Activated CD4-positive, alpha-beta T cell treated with anti-CD3 and anti-CD28 coated beads, Interleukin-2, amount 10 ng/mL, durations not matched to agents 7 days and 5 days (primary cell): Measurements from ENCODE around the gene XRCC1. TPM values are rescaled to one million over a fixed set of nuclear protein-coding genes. Genes with fewer than 3 reads are reported as not detected.

Source experiments
- CTCF ChIA-PET: fragments of 350-600 bp; sonication (Branson Sonifier 250); formaldehyde crosslinking; loops from one replicate; lab custom pipeline; 2021; ENCODE audit warnings: antibody characterized with exemption; lab: Charles Lee
- POLR2A ChIA-PET: fragments of 350-600 bp; sonication (Branson Sonifier 250); formaldehyde crosslinking; loops from one replicate; lab custom pipeline; 2021; ENCODE audit warnings: antibody characterized with exemption; lab: Charles Lee
- DNase-seq: peaks from one replicate; pipeline ENCODE4 v3.0.0-alpha.2; 2020
- H3K27ac Mint-ChIP-seq: one replicate; pipeline ENCODE4 v1.8.0; 2021; ENCODE audit warnings: mild to moderate bottlenecking, moderate library complexity, mixed read lengths
- H3K27me3 Mint-ChIP-seq: one replicate; pipeline ENCODE4 v1.8.0; 2021; ENCODE audit warnings: mixed read lengths
- H3K36me3 Mint-ChIP-seq: one replicate; pipeline ENCODE4 v1.8.0; 2021; ENCODE audit warnings: low read depth, mixed read lengths
- H3K4me1 Mint-ChIP-seq: one replicate; pipeline ENCODE4 v1.8.0; 2021; ENCODE audit warnings: mixed read lengths
- H3K4me3 Mint-ChIP-seq: one replicate; pipeline ENCODE4 v1.8.0; 2021; ENCODE audit warnings: mild to moderate bottlenecking, moderate library complexity, mixed read lengths
- H3K9me3 Mint-ChIP-seq: one replicate; pipeline ENCODE4 v1.8.0; 2021; ENCODE audit warnings: mixed read lengths
- total RNA-seq, 2 experiments: library from RNA; stranded (reverse); gene quantifications; one replicate each; pipeline ENCODE4 v1.2.3, GENCODE V29; 2021

XRCC1 gene
- total RNA-seq, 2 experiments from 2014 or later, result 41.2 to 42.6 TPM

DNA sequence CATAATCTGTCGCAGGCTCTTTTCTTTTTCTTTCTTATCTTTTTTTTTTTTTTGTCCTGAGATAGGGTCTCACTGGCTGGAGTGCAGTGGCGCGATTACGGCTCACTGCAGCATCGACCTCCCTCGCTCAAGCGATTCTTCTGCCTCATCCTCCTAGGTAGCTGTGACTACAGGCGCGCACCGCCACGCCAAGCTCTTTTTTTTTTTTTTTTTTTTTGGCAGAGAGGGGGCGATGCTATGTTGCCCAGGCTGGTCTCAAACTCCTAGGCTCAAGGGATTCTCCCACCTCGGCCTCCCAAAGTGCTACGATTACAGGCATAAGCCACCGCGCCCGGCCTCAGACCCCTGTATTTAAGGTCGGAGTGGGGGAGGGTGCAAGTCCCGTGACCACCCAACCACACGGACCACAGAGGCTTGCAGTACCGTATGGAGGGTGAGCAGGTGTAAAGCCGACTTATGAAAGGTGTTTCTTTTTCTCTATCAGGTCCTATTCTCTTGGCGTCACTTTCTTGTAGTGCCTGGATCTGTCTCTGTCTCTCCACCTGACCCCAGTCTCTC is 72.8 kb downstream of the XRCC1 start:
- DNase-seq, result no peak
- POLR2A ChIA-PET, result no interaction called here
- peaks cover 15% of the 10 kb centered on the region for H3K36me3 Mint-ChIP-seq
- peaks cover 33% of the 10 kb centered on the region for H3K4me1 Mint-ChIP-seq
- H3K27ac Mint-ChIP-seq, result peak overlapping the region; percentile 3
- H3K4me3 Mint-ChIP-seq, result peak overlapping the region; percentile 83
- no peaks in the 10 kb centered on the region for H3K9me3 Mint-ChIP-seq
- no peaks in the 10 kb centered on the region for H3K27me3 Mint-ChIP-seq
- CTCF ChIA-PET, result interaction anchor here (1.1 kb wide), 1 partner anchor 39 kb away, joined by 5 read pairs; no protein-coding TSS in a partner anchor

- Mint-ChIP-seq H3K9me3 (no peaks in the 10 kb centered on the region), H3K4me3 (no peak overlapping the region), H3K27ac (no peak overlapping the region), H3K27me3 (no peaks in the 10 kb centered on the region), H3K4me1 (peaks cover 33% of the 10 kb centered on the region), H3K36me3 (peaks cover 15% of the 10 kb centered on the region)
- CTCF ChIA-PET, result interaction anchor here (1.4 kb wide), 1 partner anchor 53 kb away, joined by 3 read pairs; no protein-coding TSS in a partner anchor
- no peak for DNase-seq
- POLR2A ChIA-PET, result no interaction called here
Observed at GRCh38 chr19:43501661-43502418, 73.5 kb downstream of the XRCC1 start.

- ChIA-PET POLR2A (no interaction called here), CTCF (interaction anchor here (0.7 kb wide), 1 partner anchor 10 kb away, joined by 4 read pairs; no protein-coding TSS in a partner anchor)
- no peaks in the 10 kb centered on the region for H3K9me3 Mint-ChIP-seq
- no peak overlapping the region for H3K4me3 Mint-ChIP-seq
- no peak overlapping the region for H3K27ac Mint-ChIP-seq
- no peaks in the 10 kb centered on the region for H3K27me3 Mint-ChIP-seq
- peaks cover 18% of the 10 kb centered on the region for H3K4me1 Mint-ChIP-seq
- no peak for DNase-seq
- H3K36me3 Mint-ChIP-seq, result peaks cover 15% of the 10 kb centered on the region
Observed at GRCh38 chr19:43499042-43499441, 76.3 kb downstream of the XRCC1 start.

DNA sequence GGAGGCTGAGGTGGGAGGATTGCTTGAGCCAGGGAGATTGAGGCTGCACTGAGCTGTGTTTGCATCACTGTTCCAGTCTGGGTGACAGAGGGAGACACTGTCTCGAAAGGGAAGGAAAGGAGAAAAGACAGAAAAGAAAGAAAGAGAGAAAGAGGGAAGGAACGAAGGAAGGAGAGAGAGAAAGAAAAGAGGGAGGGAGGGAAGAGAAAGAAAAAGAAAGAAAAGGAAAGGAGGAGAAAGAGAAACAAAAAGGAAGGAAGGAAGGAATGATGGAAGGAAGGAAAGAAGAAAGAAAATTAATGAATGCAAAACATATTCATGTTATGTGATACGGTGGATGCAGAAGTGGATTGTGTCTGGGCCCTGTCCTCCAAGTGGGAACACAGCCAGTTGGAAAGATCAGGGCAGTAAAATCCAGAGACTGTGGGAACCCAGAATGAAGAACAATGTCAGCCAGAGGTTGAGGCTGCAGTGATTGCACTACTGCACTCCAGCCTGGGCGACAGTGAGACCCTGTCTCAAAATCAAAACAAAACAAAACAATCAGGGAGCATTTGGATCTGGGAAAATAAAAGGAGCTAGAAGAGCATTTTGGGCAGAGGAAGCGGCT is 77.0 kb downstream of the XRCC1 start:
- Mint-ChIP-seq H3K9me3 (no peaks in the 10 kb centered on the region), H3K4me3 (no peak overlapping the region), H3K4me1 (peaks cover 13% of the 10 kb centered on the region), H3K27me3 (no peaks in the 10 kb centered on the region), H3K36me3 (peaks cover 15% of the 10 kb centered on the region), H3K27ac (no peak overlapping the region)
- no peak for DNase-seq
- ChIA-PET CTCF (interaction anchor here (0.7 to 1.0 kb wide), 2 partner anchors 9 to 466 kb away, joined by 4 read pairs; no protein-coding TSS in a partner anchor), POLR2A (no interaction called here)

GRCh38 chr19:43496960-43497359 is 78.4 kb downstream of the XRCC1 start:
- ChIA-PET CTCF (interaction anchor here (1.0 kb wide), 1 partner anchor 465 kb away, joined by 4 read pairs; no protein-coding TSS in a partner anchor), POLR2A (no interaction called here)
- no peak for DNase-seq
- Mint-ChIP-seq H3K36me3 (peaks cover 7% of the 10 kb centered on the region), H3K27me3 (no peaks in the 10 kb centered on the region), H3K27ac (no peak overlapping the region), H3K4me1 (peaks cover 2% of the 10 kb centered on the region), H3K4me3 (no peak overlapping the region), H3K9me3 (no peaks in the 10 kb centered on the region)

DNA sequence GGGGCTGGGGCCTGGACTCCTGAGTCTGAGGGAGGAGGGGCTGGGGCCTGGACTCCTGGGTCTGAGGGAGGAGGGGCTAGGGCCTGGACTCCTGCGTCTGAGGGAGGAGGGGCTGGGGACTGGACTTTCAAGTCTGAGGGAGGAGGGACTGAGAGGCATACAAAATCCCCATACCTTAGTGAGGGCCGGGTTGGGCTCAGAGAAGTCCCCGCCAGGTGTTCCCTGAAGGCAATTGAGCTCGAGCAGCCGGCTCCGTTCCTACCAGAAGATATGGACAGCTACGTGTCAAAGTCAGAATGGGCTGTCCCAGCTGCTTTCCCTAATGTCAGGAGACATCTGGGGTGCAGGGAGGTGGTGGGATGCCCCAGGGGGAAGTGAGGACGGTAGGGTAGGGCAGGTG is 80.2 kb downstream of the XRCC1 start:
- no peaks in the 10 kb centered on the region for H3K27me3 Mint-ChIP-seq
- POLR2A ChIA-PET, result no interaction called here
- no peak overlapping the region for H3K4me3 Mint-ChIP-seq
- H3K36me3 Mint-ChIP-seq, result peaks cover 5% of the 10 kb centered on the region
- no peak for DNase-seq
- no peaks in the 10 kb centered on the region for H3K9me3 Mint-ChIP-seq
- CTCF ChIA-PET, result interaction anchor here (1.0 to 1.2 kb wide), 2 partner anchors 9 to 11 kb away, joined by 3 read pairs; partner anchors contain the start of gene PHLDB3
- no peak overlapping the region for H3K27ac Mint-ChIP-seq
- no peaks in the 10 kb centered on the region for H3K4me1 Mint-ChIP-seq

Other genes with a start within 250 kb of the XRCC1 start
- not detected for gene CD177, start 221.8 kb downstream of the XRCC1 start, total RNA-seq
- not detected for gene TEX101, start 160.6 kb downstream of the XRCC1 start, total RNA-seq
- under 1 TPM; 0.73 to 0.84 TPM for gene LYPD3, start 109.9 kb downstream of the XRCC1 start, total RNA-seq
- 10 to 100 TPM; 11.9 to 18.6 TPM for gene PHLDB3, start 70.8 kb downstream of the XRCC1 start, total RNA-seq
- 10 to 100 TPM; 66.8 to 73.7 TPM for gene ETHE1, start 48.3 kb downstream of the XRCC1 start, total RNA-seq
- gene ZNF575, start 42.3 kb downstream of the XRCC1 start, total RNA-seq, result 1 to 10 TPM; 6.2 to 6.3 TPM
- 1 to 10 TPM; 4.1 to 5.0 TPM for gene PINLYP, start 274 bp upstream of the XRCC1 start, total RNA-seq
- 1 to 10 TPM; 9.0 to 9.7 TPM for gene IRGQ, start 20.6 kb upstream of the XRCC1 start, total RNA-seq
- gene ZNF576, start 21.1 kb upstream of the XRCC1 start, total RNA-seq, result 10 to 100 TPM; 14.1 to 14.9 TPM
- gene SRRM5, start 36.6 kb upstream of the XRCC1 start, total RNA-seq, result under 1 TPM; 0.50 to 0.79 TPM
- 10 to 100 TPM; 24.5 to 30.5 TPM for gene ZNF428, start 44.1 kb upstream of the XRCC1 start, total RNA-seq
- gene CADM4, start 64.3 kb upstream of the XRCC1 start, total RNA-seq, result under 1 TPM; 0.12 to 0.20 TPM
- 10 to 100 TPM; 10.3 TPM for gene PLAUR, start 94.6 kb upstream of the XRCC1 start, total RNA-seq
- not detected for gene IRGC, start 140.5 kb upstream of the XRCC1 start, total RNA-seq
- gene SMG9, start 179.4 kb upstream of the XRCC1 start, total RNA-seq, result 10 to 100 TPM; 69.1 to 71.0 TPM
- gene KCNN4, start 205.4 kb upstream of the XRCC1 start, total RNA-seq, result 10 to 100 TPM; 31.9 to 34.5 TPM
- gene LYPD5, start 226.9 kb upstream of the XRCC1 start, total RNA-seq, result under 1 TPM; 0.62 to 0.79 TPM